Liver (tissue), 9 donors: ENCODE data around the gene CREB1. TPM values are rescaled to one million over a fixed set of nuclear protein-coding genes. Genes with fewer than 3 reads are reported as not detected.

ENCODE experiments used
- DNase-seq: peaks from one replicate; pipeline ENCODE4 v3.0.0-alpha.2; 2017; ENCODE audit warnings: low spot score
- H3K27ac ChIP-seq, 2 donors: one replicate each; pipeline ENCODE4 v1.7.0; 2013; ENCODE audit warnings: inconsistent platforms in 2 of 2, low read length in 2 of 2, control low read depth in 1 of 2, low read depth in 1 of 2, mild to moderate bottlenecking in 1 of 2
- H3K27me3 ChIP-seq, 4 donors: one replicate each; pipeline versions ENCODE4 v1.6.1 to v1.7.0; 2013; ENCODE audit warnings: low read length in 3 of 4, inconsistent platforms in 1 of 4, mild to moderate bottlenecking in 1 of 4, moderate library complexity in 1 of 4; ENCODE audit not compliant: control insufficient read depth in 4 of 4, insufficient read depth in 4 of 4
- H3K36me3 ChIP-seq, 4 donors: one replicate each; pipeline versions ENCODE4 v1.6.1 to v1.7.0; 2013; ENCODE audit warnings: low read length in 3 of 4, mild to moderate bottlenecking in 3 of 4, low read depth in 1 of 4, moderate library complexity in 1 of 4; ENCODE audit not compliant: control insufficient read depth in 4 of 4, insufficient read depth in 3 of 4
- H3K4me1 ChIP-seq, 4 donors: one replicate each; pipeline versions ENCODE4 v1.6.1 to v1.7.0; 2013; ENCODE audit warnings: low read length in 3 of 4, mild to moderate bottlenecking in 3 of 4, moderate library complexity in 1 of 4; ENCODE audit not compliant: control insufficient read depth in 4 of 4, insufficient read depth in 4 of 4
- H3K4me3 ChIP-seq, 3 donors: one replicate each; pipeline versions ENCODE4 v1.6.1 to v1.7.0; 2013; ENCODE audit warnings: low read length in 3 of 3, control low read depth in 1 of 3, low read depth in 1 of 3, mild to moderate bottlenecking in 1 of 3
- H3K9ac ChIP-seq, 2 donors: one replicate each; pipeline ENCODE4 v1.7.0; 2013; ENCODE audit warnings: low read length in 2 of 2, mild to moderate bottlenecking in 2 of 2, moderate library complexity in 2 of 2, control low read depth in 1 of 2, low read depth in 1 of 2
- H3K9me3 ChIP-seq, 4 donors: one replicate each; pipeline versions ENCODE4 v1.6.1 to v1.7.0; 2013; ENCODE audit warnings: low read length in 3 of 4; ENCODE audit not compliant: control insufficient read depth in 4 of 4
- EGR1 ChIP-seq, 2 donors: IDR thresholded peaks; 2 replicates each; pipeline ENCODE4 v1.6.1; 2016 to 2018; ENCODE audit warnings: antibody characterized with exemption in 2 of 2, low read depth in 2 of 2
- FOXA1 ChIP-seq: IDR thresholded peaks from 2 replicates; pipeline ENCODE4 v1.6.1; 2016; ENCODE audit warnings: antibody characterized with exemption
- GABPA ChIP-seq, 2 donors: IDR thresholded peaks in 1 of 2; conservative IDR thresholded peaks in 1 of 2; 2 replicates each; pipeline ENCODE4 v1.6.1; 2016; ENCODE audit warnings: antibody characterized with exemption in 2 of 2, mild to moderate bottlenecking in 1 of 2, moderate library complexity in 1 of 2
- HNF4A ChIP-seq, 2 donors: conservative IDR thresholded peaks; 2 replicates each; pipeline ENCODE4 v1.6.1; 2016; ENCODE audit warnings: antibody characterized with exemption in 2 of 2, mild to moderate bottlenecking in 2 of 2
- HNF4G ChIP-seq: IDR thresholded peaks from 2 replicates; pipeline ENCODE4 v1.6.1; 2016; ENCODE audit warnings: antibody characterized with exemption
- JUND ChIP-seq, 2 donors: IDR thresholded peaks; 2 replicates each; pipeline ENCODE4 v1.6.1; 2016; ENCODE audit warnings: antibody characterized with exemption in 2 of 2
- NR2F2 ChIP-seq: IDR thresholded peaks from 2 replicates; pipeline ENCODE4 v1.6.1; 2016; ENCODE audit warnings: antibody characterized with exemption
- RAD21 ChIP-seq, 2 donors: IDR thresholded peaks; 2 replicates each; pipeline ENCODE4 v1.6.1; 2016; ENCODE audit warnings: antibody characterized with exemption in 2 of 2, mild to moderate bottlenecking in 2 of 2
- RXRA ChIP-seq, 2 donors: IDR thresholded peaks; 2 replicates each; pipeline ENCODE4 v1.6.1; 2017 to 2018; ENCODE audit warnings: antibody characterized with exemption in 2 of 2, mild to moderate bottlenecking in 1 of 2
- SP1 ChIP-seq: IDR thresholded peaks from 2 replicates; pipeline ENCODE4 v1.6.1; 2018; ENCODE audit warnings: antibody characterized with exemption, mild to moderate bottlenecking
- TAF1 ChIP-seq: conservative IDR thresholded peaks from 2 replicates; pipeline ENCODE4 v1.6.1; 2016; ENCODE audit warnings: antibody characterized with exemption, mild to moderate bottlenecking
- YY1 ChIP-seq: IDR thresholded peaks from 2 replicates; pipeline ENCODE4 v1.6.1; 2016; ENCODE audit warnings: antibody characterized with exemption, mild to moderate bottlenecking
- ZBTB33 ChIP-seq: IDR thresholded peaks from 2 replicates; pipeline ENCODE4 v1.6.1; 2016; ENCODE audit warnings: antibody characterized with exemption
- WGBS: extraction: QIAGEN DNeasy Blood & Tissue Kit; methylation state at CpG from one replicate; pipeline ENCODE4 v1.1.7; 2013; 5-methylcytosine and 5-hydroxymethylcytosine counted together
- polyA plus RNA-seq, 2 donors: library from polyadenylated mRNA; stranded (reverse) in 1 of 2; unstranded in 1 of 2; fragments of 200-250 nt in 1 of 2; fragments of >200 nt in 1 of 2; fragmentation: Nextera tagmentation in 1 of 2; extraction: Ambion mirVana in 1 of 2; gene quantifications; one replicate each; pipeline versions ENCODE4 v1.2.1 to v1.2.3, GENCODE V29; 2013 to 2015
- total RNA-seq, 2 donors: library from RNA; depleted of rRNA; stranded (reverse); fragments of >200 nt; gene quantifications; one replicate each; pipeline ENCODE4 v1.2.3, GENCODE V29; 2014
- TF ChIP-seq, protein P1 (sequence below): IDR thresholded peaks from 2 replicates; pipeline ENCODE4 v1.6.1; 2016; ENCODE audit warnings: antibody characterized with exemption, mild to moderate bottlenecking
- TF ChIP-seq, protein P2 (sequence below): IDR thresholded peaks from 2 replicates; pipeline ENCODE4 v1.6.1; 2016; ENCODE audit warnings: antibody characterized with exemption
- TF ChIP-seq, protein P3 (sequence below): fragments of 150-350 bp; IDR thresholded peaks from 2 replicates; pipeline ENCODE4 v1.5.1; 2017; ENCODE audit warnings: improper control_type of control experiment, low read depth, low read length; ENCODE audit not compliant: missing input control
- donor health status: healthy.
- donor health status: healthy.
- donor health status: healthy.
- donor health status: healthy.
- donor health status: healthy.

CREB1 gene
- total RNA-seq (10 to 100 TPM; 18.8 to 24.4 TPM), polyA plus RNA-seq (10 to 100 TPM in 1 of 2 donors, 1 to 10 TPM in 1; 4.4 to 10.2 TPM)

GRCh38 chr2:207529330-207530159, at the start of gene CREB1:
TSS of gene CREB1 (plus strand) at chr2:207529962. CDS start at chr2:207555636, 25,674 bp downstream.
- H3K4me3 ChIP-seq = peak within 1 kb of the TSS; percentile 88 to 99 (median 95)
- H3K27me3 ChIP-seq = no peaks in the 10 kb centered on the region
- peak within 1 kb of the TSS; percentile 91 to 95 for H3K27ac ChIP-seq
- TF ChIP-seq HNF4G = peak; percentile 74
- TF ChIP-seq, protein P1, sequence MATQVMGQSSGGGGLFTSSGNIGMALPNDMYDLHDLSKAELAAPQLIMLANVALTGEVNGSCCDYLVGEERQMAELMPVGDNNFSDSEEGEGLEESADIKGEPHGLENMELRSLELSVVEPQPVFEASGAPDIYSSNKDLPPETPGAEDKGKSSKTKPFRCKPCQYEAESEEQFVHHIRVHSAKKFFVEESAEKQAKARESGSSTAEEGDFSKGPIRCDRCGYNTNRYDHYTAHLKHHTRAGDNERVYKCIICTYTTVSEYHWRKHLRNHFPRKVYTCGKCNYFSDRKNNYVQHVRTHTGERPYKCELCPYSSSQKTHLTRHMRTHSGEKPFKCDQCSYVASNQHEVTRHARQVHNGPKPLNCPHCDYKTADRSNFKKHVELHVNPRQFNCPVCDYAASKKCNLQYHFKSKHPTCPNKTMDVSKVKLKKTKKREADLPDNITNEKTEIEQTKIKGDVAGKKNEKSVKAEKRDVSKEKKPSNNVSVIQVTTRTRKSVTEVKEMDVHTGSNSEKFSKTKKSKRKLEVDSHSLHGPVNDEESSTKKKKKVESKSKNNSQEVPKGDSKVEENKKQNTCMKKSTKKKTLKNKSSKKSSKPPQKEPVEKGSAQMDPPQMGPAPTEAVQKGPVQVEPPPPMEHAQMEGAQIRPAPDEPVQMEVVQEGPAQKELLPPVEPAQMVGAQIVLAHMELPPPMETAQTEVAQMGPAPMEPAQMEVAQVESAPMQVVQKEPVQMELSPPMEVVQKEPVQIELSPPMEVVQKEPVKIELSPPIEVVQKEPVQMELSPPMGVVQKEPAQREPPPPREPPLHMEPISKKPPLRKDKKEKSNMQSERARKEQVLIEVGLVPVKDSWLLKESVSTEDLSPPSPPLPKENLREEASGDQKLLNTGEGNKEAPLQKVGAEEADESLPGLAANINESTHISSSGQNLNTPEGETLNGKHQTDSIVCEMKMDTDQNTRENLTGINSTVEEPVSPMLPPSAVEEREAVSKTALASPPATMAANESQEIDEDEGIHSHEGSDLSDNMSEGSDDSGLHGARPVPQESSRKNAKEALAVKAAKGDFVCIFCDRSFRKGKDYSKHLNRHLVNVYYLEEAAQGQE = peak; percentile 30
- TF ChIP-seq ZBTB33 = no peak
- TF ChIP-seq, protein P2, sequence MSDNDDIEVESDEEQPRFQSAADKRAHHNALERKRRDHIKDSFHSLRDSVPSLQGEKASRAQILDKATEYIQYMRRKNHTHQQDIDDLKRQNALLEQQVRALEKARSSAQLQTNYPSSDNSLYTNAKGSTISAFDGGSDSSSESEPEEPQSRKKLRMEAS = no peak
- TF ChIP-seq HNF4A (conservative IDR thresholded peaks at IDR 0.05) = peak in 1 of 2 donors; percentile 10
- peak; percentile 84 to 93 for TF ChIP-seq EGR1 (IDR thresholded peaks at IDR 0.05; ENCODE audit: low read depth in 2 of 2)
- peak; percentile 39 for TF ChIP-seq SP1
- no peak for TF ChIP-seq JUND (IDR thresholded peaks at IDR 0.05)
- peak; percentile 19 to 38 for TF ChIP-seq GABPA (IDR thresholded peaks at IDR 0.05 in 1 of 2, conservative IDR thresholded peaks at IDR 0.05 in 1 of 2)
- TF ChIP-seq TAF1 = peak; percentile 75
- TF ChIP-seq RAD21 (IDR thresholded peaks at IDR 0.05) = peak in 1 of 2 donors; percentile 8
- peak; percentile 11 for TF ChIP-seq FOXA1
- WGBS = under 1% methylated on average over 92 of the region's 92 CpGs
- H3K36me3 ChIP-seq = no peaks in the 10 kb centered on the region
- peaks cover 8 to 30% (median 22%) of the 10 kb centered on the region in 4 donors for H3K4me1 ChIP-seq
- H3K9me3 ChIP-seq = no peaks in the 10 kb centered on the region
- peak; percentile 100 for DNase-seq
- H3K9ac ChIP-seq = peak within 1 kb of the TSS; percentile 95 to 97

DNA sequence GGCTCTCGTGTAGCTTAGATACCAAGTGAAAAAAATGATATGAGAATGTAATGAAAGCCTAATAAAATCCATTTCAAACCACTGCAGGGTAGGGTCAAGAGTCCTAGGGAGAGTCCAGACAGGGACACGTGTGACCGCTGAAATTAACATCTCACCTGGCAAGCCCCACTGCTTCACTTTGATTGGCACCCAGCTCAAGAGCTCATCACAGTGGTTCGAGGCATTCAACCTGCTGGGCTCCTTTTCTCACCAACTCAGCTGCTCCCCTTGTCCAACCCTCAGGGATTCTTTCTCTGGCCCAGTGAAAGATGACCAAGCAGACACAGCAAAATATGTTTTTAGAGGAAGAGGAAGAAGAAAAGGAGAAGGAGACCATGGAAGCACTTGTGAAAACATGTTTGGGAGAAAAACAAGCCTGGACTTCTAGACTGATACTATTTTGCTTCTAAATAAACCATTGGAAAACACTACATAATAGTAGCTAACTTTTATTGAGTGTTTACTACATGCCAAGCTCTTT, 49.2 kb upstream of the CREB1 start:
- no peak for DNase-seq
- Histone ChIP-seq H3K27ac (no peak overlapping the region), H3K9ac (no peak overlapping the region), H3K4me1 (no peaks in the 10 kb centered on the region), H3K36me3 (no peaks in the 10 kb centered on the region), H3K4me3 (no peak overlapping the region), H3K27me3 (no peaks in the 10 kb centered on the region), H3K9me3 (no peaks in the 10 kb centered on the region)
- 73% methylated on average over 4 of the region's 4 CpGs for WGBS
- TF ChIP-seq, protein P2 = no peak
- TF ChIP-seq RXRA (IDR thresholded peaks at IDR 0.05) = no peak
- no peak for TF ChIP-seq EGR1 (IDR thresholded peaks at IDR 0.05; ENCODE audit: low read depth in 2 of 2)
- no peak for TF ChIP-seq NR2F2
- TF ChIP-seq YY1 = no peak
- TF ChIP-seq, protein P3, sequence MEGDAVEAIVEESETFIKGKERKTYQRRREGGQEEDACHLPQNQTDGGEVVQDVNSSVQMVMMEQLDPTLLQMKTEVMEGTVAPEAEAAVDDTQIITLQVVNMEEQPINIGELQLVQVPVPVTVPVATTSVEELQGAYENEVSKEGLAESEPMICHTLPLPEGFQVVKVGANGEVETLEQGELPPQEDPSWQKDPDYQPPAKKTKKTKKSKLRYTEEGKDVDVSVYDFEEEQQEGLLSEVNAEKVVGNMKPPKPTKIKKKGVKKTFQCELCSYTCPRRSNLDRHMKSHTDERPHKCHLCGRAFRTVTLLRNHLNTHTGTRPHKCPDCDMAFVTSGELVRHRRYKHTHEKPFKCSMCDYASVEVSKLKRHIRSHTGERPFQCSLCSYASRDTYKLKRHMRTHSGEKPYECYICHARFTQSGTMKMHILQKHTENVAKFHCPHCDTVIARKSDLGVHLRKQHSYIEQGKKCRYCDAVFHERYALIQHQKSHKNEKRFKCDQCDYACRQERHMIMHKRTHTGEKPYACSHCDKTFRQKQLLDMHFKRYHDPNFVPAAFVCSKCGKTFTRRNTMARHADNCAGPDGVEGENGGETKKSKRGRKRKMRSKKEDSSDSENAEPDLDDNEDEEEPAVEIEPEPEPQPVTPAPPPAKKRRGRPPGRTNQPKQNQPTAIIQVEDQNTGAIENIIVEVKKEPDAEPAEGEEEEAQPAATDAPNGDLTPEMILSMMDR = no peak
- TF ChIP-seq HNF4A (conservative IDR thresholded peaks at IDR 0.05) = no peak
- TF ChIP-seq, protein P1 = no peak
- TF ChIP-seq TAF1 = no peak
- no peak for TF ChIP-seq RAD21 (IDR thresholded peaks at IDR 0.05)
- no peak for TF ChIP-seq FOXA1
